ENCODE results near the gene EPN2.
A peak's percentile ranks its signal among the peaks of the same experiment; 100 is the strongest.
"Not testable (repeated sequence)": the region's sequence is repeated elsewhere in the genome, so short reads cannot be mapped to it uniquely, and the experiment has no call there.

Gene EPN2

DNA sequence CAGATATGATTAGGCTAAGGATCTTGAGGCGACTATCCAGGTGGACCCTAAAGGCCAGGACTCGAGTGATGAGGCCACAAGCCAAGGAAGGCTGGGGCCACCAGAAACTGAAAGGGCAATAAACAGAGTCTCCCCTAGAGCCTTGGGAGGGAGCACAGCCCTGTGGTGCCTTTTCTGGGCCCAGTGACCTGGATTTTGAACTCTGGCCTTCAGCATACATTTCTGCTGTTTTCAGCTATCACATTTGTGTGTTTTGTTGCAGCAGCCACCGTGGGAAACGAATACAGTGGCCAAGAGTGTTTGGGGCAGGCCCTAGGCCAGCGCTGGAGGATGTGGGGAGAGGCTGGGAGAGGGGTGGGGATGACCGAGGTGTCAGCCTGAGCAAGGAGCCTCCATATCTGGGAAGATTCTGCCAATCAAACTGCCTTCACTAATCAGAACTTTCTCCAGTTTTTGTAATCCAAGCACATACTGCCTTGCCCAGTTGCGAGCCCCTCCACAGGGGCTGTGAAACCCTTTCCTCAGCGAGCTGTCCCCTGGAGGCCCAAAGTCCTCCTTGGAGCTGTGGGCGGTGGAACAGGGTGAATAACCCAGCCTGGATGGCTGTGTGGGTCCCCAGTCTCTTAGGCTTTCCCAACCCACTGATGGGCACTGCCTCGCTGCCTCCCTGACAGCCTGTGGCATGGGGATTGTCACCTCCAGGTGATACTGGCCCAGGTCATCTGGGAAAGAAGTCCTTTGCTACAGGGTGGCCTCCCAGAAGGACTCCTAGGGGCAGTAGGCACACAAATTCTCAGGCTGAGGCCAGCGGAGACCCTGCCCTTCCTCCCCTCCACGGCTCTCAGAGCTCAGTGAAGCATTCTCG is 108.6 kb downstream of the EPN2 start:
- no peak for DNase-seq (ENCODE audit: low read depth)

DNA sequence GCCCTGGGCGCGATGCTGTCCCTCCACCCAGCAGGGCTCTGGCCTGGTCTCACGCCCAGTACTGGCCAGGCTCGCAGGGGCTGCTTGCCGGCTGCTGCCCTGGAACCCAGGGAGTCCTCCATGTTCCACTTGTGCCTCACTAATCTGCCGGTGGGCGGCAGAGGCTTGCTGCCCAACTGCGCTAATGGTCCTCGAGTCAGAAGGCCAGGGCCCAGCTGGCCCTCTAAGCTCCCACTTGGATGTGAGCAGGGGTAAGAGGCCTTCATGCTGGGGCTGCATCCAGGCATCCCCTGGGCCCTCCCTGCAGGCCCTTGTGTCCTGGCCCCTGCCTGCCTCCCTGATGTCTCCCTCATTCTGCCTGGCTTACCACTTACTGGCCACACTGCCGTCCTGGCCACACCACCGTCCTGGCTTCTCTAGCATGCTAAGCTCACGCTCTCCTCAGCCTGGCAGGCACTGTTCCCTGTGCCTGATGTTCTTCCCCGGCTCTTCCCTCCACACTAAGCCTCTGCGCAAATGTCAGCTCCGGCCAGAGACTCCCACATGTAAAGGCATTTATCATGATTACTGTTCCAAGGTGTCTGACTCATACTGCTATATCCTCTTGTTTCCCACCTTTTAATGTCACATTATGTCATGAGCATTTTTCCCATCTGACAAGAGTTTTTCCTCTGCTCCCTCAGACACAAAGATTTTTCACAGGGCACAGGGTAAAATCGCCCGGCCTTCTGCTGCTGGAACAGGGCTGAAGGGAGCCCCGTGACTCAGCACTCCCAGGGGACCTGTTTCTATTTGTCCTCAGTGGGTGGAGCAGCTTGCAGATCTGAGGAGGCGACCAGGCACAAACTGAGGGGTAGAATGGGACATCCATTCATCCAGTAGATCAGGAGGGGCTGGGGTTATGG is 109.4 kb downstream of the EPN2 start:
- DNase-seq (ENCODE audit: low read depth): no peak

DNA sequence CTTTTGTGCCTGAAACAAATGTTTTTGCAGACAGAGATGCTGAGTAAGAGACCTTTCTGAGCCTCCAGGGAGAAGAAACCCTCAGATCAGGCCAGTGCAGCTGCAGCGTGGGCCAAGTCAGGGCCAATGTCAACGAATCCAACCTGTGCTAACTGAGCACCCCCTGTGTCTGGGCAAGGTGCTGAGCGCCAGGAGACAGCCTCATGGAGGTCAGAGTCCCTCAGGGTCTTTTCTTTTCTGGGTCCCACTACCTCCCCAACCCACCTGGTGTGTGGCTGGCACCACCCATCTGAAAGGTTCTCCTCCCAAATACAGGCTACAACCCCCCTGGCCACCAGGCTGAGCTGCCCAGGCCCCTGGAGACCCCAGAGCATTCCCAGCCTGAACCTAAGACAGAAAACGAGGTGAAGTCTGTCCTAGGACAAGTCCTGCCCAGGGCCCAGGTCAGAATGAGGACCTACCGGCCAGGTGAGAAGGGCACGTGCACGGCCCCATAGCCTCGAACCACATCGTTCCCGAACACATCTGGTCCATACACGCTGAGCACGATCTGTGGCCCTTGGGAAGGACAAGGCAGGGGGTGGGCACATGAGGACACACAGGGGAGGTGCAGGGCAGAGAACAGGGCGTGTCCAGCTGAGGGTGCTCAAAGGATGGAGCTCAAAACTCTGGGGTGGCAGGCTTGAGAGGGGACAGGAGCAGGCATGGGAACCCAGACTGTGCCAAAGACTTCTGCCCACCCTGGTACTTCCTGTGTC is 110.3 kb downstream of the EPN2 start:
- DNase-seq (ENCODE audit: low read depth): no peak

DNA sequence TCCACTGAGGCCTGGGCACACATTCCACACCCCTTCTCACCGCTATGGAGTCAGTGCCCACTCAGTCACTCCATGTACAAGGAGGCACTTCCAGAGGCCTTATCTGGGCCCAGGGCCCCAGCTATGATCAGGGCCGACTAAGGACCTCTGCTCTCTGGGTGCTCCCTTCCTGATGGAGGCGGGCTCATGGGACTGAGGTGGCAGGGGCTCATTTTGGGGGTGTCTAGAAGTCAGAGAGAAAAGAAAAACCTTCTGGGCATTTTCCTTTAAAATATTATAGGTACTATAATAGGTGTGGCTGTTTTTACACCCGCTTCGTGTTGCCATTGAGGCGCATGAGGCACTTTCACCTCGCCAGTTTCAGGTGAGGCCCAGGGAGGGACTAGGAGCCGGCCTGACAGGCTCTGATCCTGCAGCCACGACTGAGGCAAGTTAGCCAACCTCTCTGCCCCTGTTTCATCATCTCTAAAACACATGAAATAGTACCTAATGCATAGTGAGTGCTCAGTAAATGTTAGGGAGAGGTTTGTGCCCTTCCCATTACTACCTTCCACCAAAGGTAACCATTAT is 111.0 kb downstream of the EPN2 start:
- no peak for DNase-seq (ENCODE audit: low read depth)

DNA sequence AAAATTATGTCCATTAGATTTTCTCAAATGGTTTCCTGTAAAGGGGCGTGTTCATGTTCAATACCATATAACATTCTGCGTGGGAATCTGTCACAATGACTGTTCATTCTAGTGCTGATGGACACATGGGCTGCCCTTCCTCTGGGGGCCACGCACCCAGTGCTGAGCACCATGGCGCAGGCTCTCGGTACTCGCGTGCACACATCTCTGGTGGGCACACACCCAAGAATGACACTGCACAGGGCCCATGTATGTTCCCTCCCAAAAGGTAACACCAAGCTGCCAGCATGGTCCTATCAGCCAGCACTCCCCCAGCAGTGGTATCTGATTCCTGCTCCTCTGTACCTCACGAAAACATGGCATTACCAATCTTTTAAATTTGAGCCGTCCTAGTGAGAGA is 111.6 kb downstream of the EPN2 start:
- DNase-seq (ENCODE audit: low read depth): no peak

DNA sequence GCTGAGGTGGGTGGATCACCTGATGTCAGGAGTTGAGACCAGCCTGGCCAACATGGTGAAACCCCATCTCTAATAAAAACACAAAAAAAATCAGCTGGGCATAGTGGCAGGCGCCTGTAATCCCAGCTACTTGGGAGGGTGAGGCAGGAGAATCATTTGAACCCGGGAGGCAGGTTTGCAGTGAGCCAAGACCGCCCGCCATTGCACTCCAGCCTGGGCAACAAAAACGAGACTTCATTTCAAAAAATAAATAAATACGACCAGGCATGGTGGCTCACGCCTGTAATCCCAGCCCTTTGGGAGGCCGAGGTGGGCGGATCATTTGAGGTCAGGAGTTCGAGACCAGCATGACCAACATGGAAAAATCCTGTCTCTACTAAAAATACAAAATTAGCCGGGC is 116.2 kb downstream of the EPN2 start:
- not testable (repeated sequence) for DNase-seq (ENCODE audit: low read depth)

DNA sequence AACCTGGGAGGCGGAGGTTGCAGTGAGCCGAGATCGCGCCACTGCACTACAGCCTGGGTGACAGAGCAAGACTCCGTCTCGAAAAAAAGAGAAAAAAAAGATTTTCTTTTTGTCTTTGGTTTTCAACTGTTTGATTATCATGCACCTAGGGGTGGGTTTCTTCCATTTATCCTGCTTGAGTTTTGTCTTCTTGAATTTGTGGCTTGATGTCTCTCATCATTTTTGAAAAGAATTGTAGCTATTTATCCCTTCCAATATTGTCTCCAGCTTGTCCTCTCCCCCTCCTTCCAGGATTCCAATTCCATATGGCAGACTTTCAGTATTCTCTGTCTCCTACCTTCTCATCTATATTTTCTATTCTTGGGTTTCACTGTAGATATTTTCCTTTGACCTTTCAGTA is 117.6 kb downstream of the EPN2 start:
- no peak for DNase-seq (ENCODE audit: low read depth)

DNA sequence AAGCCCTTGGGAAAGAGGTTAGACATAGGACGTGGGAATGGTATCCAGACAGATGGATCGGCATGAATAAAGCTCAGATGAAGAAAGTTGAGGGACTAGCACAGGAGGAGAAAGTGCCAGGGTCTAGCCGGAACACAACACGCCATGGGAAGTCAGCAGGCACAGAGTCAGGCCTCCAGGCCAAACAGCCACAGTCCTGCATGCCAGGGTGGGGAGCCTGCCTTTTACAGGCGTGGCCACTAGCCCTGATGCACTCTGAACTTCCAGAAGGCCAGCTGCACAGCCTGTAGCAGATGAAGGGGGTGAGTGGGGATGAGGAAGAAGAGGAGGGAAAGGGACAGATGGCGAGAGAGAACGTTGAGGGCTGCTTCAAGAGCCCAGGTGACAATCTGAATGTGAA is 120.2 kb downstream of the EPN2 start:
- no peak for DNase-seq (ENCODE audit: low read depth)

DNA sequence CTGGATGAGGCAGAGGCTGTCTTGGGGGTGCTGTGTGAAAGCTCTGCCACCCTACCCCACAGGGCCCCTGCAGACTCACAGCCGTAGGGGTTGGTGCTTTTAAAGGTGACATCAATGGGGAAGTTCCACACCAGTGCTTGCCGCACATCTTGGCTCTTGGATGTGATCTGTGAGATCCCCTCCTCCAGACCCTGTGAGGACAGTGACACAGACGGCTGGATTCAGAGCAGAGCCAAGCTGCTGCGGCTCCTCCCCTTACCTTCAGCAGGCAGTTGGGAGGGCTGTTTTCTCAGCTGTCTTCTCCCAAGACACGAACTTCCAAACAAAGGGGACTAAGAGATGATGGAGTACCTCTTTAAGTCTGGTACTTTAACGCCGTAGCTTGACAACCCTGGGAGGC is 120.6 kb downstream of the EPN2 start:
- DNase-seq (ENCODE audit: low read depth): no peak

DNA sequence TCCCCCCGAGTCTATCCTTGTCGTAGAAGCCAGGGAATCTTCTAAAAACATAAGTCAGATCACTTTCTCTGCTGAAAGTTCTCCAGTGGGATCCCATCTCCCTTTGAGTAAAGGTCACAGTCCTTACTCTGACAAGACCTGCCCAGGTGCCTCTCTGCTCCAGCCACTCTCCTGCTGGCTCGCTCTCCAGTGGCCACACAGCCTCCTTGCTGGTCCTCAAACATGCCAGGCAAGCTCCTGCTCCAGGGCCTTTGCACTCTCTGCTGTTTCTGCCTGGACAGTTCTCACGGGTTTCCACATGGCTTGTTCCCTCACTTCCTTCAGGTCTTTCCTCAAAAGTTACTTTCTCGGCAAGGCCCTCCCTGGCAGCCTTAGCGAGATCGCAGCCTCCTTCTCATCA is 122.0 kb downstream of the EPN2 start:
- DNase-seq (ENCODE audit: low read depth): no peak

DNA sequence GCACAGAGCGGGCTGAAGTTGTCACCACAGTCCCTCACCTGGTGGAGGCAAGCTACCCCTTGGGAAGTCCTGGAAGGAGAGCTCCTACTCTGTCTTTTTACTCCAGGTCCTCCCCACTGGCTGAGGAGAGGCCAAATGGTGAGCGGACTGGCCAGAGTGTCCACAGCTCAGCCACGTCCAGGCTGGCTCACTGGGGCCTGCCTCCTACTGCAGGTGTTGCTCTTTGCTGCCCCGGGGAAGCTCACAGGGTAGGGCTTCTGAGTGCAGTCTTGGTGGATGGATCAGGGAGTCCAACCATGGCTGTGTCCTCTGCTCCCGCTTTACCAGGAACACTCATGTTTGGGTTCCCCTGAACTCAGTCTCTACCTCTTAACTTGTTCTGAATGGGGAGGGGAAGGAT is 122.7 kb downstream of the EPN2 start:
- DNase-seq (ENCODE audit: low read depth): no peak

DNA sequence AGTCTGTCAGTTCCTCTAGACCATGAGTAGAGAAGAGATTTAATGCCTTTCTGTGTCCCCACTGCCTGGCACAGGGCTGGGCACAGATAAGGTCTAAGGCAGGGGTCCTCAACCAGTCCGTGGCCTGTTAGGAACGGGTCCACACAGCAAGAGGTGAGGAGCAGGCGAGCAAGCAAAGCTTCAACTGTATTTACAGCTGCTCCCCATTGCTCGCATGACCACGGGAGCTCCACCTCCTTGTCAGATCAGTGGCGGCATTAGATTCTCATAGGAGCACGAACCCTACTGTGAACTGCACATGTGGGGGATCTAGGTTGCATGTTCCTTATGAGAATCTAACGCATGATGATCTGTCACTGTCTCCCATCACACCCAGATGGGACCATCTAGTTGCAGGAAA is 123.6 kb downstream of the EPN2 start:
- no peak for DNase-seq (ENCODE audit: low read depth)

DNA sequence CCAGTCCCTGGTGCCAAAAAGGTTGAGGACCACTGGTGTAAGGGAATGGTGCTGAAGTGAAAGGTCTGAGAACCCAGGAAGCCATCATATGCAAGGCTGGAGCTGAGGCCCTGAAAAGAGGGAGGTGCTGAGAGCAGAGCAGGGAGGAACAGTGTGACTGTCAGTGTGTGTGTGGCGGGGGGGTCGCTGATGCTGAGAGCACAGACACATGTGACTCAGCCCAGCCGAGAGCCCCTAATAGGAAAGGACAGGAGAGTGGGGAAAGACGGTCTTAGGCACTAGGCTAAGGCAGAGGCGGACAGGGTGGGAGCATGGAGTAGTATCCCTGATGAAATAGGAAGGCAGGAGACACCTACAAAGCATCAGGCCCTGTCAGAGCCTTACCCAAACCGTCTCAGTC is 124.2 kb downstream of the EPN2 start:
- no peak for DNase-seq (ENCODE audit: low read depth)

DNA sequence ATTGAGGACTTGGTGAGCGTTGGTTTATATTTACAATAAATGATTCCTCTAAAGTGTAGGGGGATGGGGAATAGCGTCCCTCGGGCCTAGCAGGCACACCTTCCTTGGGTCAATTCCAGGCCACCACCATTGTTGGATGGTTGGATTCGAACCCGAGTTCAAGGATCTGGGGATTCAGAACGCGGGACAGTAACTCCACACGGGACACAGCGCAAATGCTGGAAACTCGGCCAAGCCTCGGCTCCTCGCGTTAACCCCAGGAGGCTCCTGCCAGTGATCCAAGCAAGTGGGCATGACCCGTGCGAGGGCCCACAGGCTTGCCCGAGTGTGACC is 124.7 kb downstream of the EPN2 start:
- no peak for DNase-seq (ENCODE audit: low read depth)

DNA sequence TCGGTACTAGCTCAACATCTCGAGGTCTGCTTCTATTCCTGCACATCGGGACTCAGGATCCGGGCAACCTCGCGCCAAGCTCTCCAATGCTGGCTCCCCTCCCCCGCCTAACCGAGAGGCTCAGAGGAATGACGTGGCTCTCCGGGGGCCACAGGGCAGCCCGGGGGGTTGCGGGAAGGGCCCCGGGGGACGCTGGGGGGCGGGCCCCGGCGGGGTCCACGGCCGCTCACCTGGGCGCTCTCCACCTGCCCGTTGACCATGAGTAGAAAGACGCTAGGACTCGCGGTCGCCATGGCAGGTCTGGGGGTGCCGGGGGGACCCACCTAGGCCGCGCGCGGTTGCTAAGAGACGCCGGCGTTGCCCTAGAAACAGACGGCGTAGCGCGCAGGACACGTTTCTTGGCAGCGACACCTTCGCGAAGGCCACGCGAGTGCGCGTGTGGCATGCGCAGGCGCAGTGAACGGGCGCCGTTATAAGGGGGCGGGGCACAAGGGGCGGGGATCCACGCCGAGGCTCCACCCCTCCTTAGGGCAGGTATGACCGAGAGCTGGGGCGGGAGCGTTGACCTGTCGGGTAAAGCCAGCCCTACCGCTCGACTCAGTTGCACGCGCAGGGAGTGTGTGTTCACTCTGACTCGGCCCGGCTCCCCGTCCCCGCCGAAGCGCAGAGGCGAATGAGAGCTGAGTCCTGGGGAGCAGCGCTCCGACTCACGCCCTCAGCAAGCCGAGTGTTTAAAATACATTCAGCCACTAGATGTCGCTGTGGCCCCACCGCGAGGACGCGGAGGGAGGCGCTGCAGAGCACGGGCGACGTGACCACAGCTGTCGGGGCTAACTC is 125.3 kb downstream of the EPN2 start, which contains the start of gene B9D1:
TSS of gene B9D1 (minus strand) at position 447 of the 837 bp plus-strand sequence. CDS start at position 293, 154 bp downstream.
- peak; percentile 89 for DNase-seq (ENCODE audit: low read depth)

DNA sequence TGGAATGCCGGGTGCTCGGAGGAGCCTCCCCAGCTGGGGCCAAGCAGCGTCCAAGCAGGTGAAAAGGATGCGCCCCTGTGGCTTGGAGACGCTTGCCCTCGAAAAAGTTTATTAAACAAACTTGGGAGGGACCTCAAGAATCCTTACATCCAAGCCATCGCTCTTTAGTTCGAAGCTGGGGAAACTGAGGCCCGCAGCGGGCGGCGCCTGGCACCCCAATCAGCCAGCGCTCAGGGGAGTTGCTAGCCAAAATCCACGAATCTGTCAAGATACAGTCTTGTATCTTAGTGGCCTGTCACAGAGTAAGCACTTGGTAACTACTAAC is 125.9 kb downstream of the EPN2 start:
- DNase-seq (ENCODE audit: low read depth): no peak

DNA sequence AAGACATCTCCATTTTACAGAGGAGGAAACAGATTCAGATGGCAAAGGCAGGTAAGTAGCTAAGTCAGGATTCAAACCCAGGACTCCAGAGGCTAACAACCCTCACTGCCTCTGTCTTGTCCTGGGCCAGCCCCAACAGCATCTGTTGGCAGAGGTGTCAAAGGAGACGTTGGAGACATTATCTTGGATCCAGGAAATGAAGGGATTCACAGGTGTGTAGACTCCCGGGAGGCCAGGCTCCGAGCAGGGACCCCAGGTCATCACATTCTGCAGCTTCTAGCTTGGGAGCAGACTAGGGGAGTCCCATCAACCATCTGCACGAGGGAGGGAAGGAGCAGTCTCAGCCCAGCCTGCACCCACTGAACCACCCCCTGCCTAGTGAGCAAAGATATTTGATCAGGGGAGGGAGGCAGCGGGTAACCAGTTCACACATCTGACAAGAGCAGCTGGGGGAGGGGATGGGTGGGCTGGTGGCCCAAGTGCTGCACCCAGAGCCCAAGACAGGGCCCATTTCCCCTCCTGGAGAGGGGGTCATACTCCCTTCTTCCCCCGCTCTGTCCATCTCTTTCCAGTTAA is 126.4 kb downstream of the EPN2 start:
- DNase-seq (ENCODE audit: low read depth): no peak

DNA sequence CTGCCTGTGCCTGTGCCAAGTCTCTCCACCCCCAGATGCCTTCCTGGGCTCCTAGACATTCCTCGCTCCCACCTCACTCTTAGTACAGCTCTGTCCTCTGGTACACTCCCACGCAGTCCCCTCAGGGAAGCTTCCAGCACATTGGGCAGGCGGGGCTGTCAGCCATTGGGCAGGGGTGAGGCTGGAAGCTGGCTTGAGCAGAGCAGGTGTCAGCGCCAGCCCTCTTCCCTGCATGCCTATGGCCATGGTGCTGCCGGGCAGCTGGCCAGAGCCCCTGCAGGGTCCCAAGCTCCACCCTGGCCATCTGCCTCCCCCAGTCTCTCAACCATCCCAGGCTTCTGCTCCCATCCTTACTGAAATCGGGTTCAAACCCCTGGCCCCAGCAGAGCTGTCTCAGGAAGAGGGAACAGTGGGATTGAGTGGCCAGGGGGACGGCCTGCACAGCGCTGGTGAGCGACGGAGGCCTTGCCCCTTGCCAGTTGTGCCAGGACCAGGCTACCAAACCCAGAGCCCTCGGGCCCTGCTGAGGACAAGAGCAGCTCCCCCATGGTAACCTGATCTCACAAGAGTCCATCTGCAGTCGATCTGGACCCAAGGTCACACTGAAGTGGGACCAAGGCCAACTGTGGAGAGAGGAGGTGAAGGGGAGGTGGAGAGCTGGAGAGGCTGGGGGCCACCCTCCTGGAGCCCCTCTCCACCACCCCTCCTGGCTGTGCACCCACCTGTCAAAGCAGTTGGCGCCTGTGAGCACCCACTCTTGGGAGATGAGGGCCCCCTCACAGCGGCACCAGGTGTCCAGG is 127.7 kb downstream of the EPN2 start:
- DNase-seq (ENCODE audit: low read depth): no peak

DNA sequence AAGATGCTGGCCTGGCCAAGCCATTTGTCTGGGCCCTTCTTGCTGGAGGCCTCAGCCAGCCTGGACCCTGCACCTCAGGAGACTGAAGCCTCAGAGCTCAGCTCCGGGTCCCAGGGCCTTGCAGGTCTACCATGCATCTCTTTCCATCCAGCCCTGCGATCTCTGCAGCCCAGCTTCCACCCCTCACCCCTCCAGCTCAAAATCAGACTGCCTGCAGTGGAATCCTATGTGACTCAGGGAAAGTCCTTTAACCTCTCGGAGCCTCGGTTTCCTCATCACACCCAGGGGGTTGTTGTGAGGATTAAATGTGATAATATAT is 128.3 kb downstream of the EPN2 start:
- no peak for DNase-seq (ENCODE audit: low read depth)

Data from stimulated activated CD4-positive, alpha-beta T cell treated with anti-CD3 and anti-CD28 coated beads, Interleukin-2, amount 100 ng/mL, for 4 hours (primary cell).